GM23338 (cell line): ENCODE measurements around the gene PROSER2. TPM values are rescaled to one million over a fixed set of nuclear protein-coding genes. Genes with fewer than 3 reads are reported as not detected.

Source experiments
- EZH2 ChIP-seq: fragments of 200-600 bp; sonication (generic); IDR thresholded peaks from one replicate; pipeline ENCODE4 v1.8.0; 2017; ENCODE audit warnings: antibody characterized with exemption, mild to moderate bottlenecking, low read depth; ENCODE audit not compliant: unreplicated experiment
- EZH2phosphoT487 ChIP-seq: fragments of 200-600 bp; sonication (generic); IDR thresholded peaks from one replicate; pipeline ENCODE4 v1.8.1; 2018; ENCODE audit warnings: antibody characterized with exemption; ENCODE audit not compliant: unreplicated experiment
- NANOG ChIP-seq: IDR thresholded peaks from 2 replicates; pipeline ENCODE4 v1.6.1; 2016; ENCODE audit warnings: antibody characterized with exemption, borderline replicate concordance
- ZNF331 ChIP-seq: fragments of 250-450 bp; sonication (Bioruptor Pico); IDR thresholded peaks from 2 replicates; pipeline ENCODE4 v1.5.0; 2020; ENCODE audit warnings: low read depth, mild to moderate bottlenecking, moderate library complexity
- polyA plus RNA-seq: library from polyadenylated mRNA; unstranded; fragments of >200 nt; fragmentation: Nextera tagmentation; extraction: Ambion mirVana; gene quantifications from 2 replicates; pipeline ENCODE4 v1.2.1, GENCODE V29; 2016
- total RNA-seq: library from RNA; depleted of rRNA; stranded (reverse); fragments of >200 nt; shearing (Covaris generic); gene quantifications from 2 replicates; pipeline ENCODE4 v1.2.3, GENCODE V29; 2014
- TF ChIP-seq, protein P1 (sequence below): fragments of 250-450 bp; sonication (Bioruptor Pico); IDR thresholded peaks from 2 replicates; pipeline ENCODE4 v1.5.0; 2020; ENCODE audit warnings: mild to moderate bottlenecking, moderate library complexity
- TF ChIP-seq, protein P2 (sequence below): IDR thresholded peaks from 2 replicates; pipeline ENCODE4 v1.6.1; 2016; ENCODE audit warnings: antibody characterized with exemption
- TF ChIP-seq, protein P3 (sequence below): IDR thresholded peaks from one replicate; pipeline ENCODE4 v1.6.1; 2018; ENCODE audit warnings: antibody characterized with exemption; ENCODE audit not compliant: unreplicated experiment

The PROSER2 gene
- total and polyA plus RNA-seq, 2 experiments from 2014 or later: 4.2 to 10.8 TPM

DNA sequence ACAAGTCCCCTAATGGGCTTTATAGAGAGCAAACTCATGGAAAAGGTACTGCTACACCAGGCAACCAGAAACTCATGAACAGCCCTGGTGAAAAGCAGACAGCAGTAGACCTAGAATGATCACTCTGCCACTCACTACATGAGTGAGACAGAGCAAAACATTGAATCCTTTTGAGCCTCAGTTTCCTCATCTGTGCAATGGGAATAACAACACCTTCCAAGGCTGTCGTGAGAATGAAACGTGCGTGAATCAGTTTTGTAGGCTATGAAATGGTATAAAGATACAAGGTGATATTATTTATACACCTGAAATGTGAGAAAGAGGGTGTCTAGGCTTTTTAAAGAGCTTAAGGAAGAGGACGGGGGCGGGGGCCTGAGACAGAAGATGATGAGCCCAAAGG is 14.3 kb upstream of the PROSER2 start (continued):
- TF ChIP-seq, protein P1, sequence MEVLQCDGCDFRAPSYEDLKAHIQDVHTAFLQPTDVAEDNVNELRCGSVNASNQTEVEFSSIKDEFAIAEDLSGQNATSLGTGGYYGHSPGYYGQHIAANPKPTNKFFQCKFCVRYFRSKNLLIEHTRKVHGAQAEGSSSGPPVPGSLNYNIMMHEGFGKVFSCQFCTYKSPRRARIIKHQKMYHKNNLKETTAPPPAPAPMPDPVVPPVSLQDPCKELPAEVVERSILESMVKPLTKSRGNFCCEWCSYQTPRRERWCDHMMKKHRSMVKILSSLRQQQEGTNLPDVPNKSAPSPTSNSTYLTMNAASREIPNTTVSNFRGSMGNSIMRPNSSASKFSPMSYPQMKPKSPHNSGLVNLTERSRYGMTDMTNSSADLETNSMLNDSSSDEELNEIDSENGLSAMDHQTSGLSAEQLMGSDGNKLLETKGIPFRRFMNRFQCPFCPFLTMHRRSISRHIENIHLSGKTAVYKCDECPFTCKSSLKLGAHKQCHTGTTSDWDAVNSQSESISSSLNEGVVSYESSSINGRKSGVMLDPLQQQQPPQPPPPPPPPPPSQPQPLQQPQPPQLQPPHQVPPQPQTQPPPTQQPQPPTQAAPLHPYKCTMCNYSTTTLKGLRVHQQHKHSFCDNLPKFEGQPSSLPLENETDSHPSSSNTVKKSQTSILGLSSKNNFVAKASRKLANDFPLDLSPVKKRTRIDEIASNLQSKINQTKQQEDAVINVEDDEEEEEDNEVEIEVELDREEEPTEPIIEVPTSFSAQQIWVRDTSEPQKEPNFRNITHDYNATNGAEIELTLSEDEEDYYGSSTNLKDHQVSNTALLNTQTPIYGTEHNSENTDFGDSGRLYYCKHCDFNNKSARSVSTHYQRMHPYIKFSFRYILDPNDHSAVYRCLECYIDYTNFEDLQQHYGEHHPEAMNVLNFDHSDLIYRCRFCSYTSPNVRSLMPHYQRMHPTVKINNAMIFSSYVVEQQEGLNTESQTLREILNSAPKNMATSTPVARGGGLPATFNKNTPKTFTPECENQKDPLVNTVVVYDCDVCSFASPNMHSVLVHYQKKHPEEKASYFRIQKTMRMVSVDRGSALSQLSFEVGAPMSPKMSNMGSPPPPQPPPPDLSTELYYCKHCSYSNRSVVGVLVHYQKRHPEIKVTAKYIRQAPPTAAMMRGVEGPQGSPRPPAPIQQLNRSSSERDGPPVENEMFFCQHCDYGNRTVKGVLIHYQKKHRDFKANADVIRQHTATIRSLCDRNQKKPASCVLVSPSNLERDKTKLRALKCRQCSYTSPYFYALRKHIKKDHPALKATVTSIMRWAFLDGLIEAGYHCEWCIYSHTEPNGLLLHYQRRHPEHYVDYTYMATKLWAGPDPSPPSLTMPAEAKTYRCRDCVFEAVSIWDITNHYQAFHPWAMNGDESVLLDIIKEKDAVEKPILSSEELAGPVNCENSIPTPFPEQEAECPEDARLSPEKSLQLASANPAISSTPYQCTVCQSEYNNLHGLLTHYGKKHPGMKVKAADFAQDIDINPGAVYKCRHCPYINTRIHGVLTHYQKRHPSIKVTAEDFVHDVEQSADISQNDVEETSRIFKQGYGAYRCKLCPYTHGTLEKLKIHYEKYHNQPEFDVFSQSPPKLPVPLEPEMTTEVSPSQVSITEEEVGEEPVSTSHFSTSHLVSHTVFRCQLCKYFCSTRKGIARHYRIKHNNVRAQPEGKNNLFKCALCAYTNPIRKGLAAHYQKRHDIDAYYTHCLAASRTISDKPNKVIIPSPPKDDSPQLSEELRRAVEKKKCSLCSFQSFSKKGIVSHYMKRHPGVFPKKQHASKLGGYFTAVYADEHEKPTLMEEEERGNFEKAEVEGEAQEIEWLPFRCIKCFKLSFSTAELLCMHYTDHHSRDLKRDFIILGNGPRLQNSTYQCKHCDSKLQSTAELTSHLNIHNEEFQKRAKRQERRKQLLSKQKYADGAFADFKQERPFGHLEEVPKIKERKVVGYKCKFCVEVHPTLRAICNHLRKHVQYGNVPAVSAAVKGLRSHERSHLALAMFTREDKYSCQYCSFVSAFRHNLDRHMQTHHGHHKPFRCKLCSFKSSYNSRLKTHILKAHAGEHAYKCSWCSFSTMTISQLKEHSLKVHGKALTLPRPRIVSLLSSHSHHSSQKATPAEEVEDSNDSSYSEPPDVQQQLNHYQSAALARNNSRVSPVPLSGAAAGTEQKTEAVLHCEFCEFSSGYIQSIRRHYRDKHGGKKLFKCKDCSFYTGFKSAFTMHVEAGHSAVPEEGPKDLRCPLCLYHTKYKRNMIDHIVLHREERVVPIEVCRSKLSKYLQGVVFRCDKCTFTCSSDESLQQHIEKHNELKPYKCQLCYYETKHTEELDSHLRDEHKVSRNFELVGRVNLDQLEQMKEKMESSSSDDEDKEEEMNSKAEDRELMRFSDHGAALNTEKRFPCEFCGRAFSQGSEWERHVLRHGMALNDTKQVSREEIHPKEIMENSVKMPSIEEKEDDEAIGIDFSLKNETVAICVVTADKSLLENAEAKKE (CRISPR knock-in tag): no peak
- TF ChIP-seq EZH2: no peak
- TF ChIP-seq, protein P2, sequence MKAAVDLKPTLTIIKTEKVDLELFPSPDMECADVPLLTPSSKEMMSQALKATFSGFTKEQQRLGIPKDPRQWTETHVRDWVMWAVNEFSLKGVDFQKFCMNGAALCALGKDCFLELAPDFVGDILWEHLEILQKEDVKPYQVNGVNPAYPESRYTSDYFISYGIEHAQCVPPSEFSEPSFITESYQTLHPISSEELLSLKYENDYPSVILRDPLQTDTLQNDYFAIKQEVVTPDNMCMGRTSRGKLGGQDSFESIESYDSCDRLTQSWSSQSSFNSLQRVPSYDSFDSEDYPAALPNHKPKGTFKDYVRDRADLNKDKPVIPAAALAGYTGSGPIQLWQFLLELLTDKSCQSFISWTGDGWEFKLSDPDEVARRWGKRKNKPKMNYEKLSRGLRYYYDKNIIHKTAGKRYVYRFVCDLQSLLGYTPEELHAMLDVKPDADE: no peak
- TF ChIP-seq, protein P3, sequence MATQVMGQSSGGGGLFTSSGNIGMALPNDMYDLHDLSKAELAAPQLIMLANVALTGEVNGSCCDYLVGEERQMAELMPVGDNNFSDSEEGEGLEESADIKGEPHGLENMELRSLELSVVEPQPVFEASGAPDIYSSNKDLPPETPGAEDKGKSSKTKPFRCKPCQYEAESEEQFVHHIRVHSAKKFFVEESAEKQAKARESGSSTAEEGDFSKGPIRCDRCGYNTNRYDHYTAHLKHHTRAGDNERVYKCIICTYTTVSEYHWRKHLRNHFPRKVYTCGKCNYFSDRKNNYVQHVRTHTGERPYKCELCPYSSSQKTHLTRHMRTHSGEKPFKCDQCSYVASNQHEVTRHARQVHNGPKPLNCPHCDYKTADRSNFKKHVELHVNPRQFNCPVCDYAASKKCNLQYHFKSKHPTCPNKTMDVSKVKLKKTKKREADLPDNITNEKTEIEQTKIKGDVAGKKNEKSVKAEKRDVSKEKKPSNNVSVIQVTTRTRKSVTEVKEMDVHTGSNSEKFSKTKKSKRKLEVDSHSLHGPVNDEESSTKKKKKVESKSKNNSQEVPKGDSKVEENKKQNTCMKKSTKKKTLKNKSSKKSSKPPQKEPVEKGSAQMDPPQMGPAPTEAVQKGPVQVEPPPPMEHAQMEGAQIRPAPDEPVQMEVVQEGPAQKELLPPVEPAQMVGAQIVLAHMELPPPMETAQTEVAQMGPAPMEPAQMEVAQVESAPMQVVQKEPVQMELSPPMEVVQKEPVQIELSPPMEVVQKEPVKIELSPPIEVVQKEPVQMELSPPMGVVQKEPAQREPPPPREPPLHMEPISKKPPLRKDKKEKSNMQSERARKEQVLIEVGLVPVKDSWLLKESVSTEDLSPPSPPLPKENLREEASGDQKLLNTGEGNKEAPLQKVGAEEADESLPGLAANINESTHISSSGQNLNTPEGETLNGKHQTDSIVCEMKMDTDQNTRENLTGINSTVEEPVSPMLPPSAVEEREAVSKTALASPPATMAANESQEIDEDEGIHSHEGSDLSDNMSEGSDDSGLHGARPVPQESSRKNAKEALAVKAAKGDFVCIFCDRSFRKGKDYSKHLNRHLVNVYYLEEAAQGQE: no peak
- TF ChIP-seq EZH2phosphoT487: no peak
- no peak for TF ChIP-seq ZNF331 (CRISPR knock-in tag)
- TF ChIP-seq NANOG: no peak
